HTERT RPE-1 (cell line): ENCODE results near the gene LRP1B.
"Not testable (repeated sequence)": the region's sequence is repeated elsewhere in the genome, so short reads cannot be mapped to it uniquely, and the experiment has no call there.

Experiments used
- in situ Hi-C: fragments of 300-500 bp; cut with MboI; formaldehyde crosslinking; loops from 4 replicates; pipeline ENCODE4 v1.14.3; 2020; ENCODE audit warnings: low sequenced_read_pairs

The LRP1B gene

DNA sequence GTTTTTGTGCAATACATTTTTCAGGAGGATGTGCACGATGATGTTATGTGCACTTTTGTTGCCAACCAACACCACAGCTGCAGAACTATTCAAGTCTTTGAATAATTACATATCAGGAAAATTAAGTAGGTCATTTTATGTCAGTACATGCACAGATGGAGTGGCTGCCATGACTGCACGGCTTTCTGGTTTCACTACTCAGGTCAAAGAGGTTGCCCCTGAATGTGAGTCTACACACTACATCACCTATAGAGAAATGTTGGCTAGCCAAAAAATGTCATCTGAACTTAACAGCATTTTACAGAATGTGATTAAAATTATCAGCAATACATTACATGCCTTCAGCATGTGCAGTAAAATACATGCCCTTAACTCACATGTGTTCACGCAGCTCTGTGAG, 1713.3 kb downstream of the LRP1B start:
- in situ Hi-C loops = no loop called here

GRCh38 chr2:140416577-140416976, 1714.2 kb downstream of the LRP1B start:
- in situ Hi-C loops = no loop called here

- in situ Hi-C loops = not testable (repeated sequence)
These were observed 1715.8 kb downstream of the LRP1B start for GRCh38 chr2:140415035-140415434.

- in situ Hi-C loops = no loop called here
These were observed 1720.1 kb downstream of the LRP1B start for GRCh38 chr2:140410695-140411094.

DNA sequence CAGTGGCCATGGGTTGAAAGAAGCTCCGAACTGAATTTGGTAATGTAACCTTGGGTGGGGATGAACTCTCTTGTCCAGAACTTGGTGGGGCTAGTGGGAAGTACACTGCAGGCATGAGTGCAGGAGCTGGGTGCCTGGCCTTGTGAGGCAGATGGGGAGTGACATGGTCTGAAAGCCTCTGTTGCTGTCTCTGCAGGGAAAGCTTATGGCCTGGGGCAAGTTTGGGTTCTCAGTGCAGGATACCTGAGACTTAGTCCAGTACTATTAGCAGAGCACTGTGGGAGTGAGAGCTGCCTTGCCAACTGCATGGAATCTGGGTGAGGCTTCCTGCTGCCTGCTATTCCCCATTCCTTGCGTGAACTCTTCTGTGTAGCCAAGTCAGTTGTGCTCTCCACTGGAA, 1729.8 kb downstream of the LRP1B start:
- in situ Hi-C loops = no loop called here

GRCh38 chr2:140392824-140393223, 1738.0 kb downstream of the LRP1B start:
- in situ Hi-C loops = no loop called here

DNA sequence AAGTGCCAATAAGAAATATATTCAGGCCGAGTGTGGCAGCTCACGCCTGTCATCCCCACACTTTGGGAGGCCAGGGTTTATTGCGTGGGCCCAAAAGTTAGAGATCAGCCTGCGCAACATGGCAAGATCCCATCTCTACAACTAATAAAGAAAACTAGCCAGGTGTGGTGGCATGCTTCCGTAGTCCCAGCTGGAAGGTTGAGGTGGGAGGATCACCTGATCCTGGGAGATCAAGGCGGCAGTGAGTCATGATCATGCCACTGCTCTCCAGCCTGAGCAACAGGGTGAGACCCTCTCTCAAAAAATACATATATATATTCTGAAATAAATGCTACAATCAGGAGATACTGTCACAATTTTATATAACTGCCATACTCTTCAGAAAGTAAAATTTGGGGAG, 1745.9 kb downstream of the LRP1B start:
- in situ Hi-C loops = no loop called here

- in situ Hi-C loops = no loop called here
These were observed 1747.0 kb downstream of the LRP1B start for GRCh38 chr2:140383781-140384180.

- in situ Hi-C loops = no loop called here
These were observed 1754.1 kb downstream of the LRP1B start for GRCh38 chr2:140376686-140377085.

- in situ Hi-C loops = no loop called here
These were observed 1767.7 kb downstream of the LRP1B start for GRCh38 chr2:140363131-140363530.

- in situ Hi-C loops = no loop called here
These were observed 1768.5 kb downstream of the LRP1B start for GRCh38 chr2:140362361-140362760.

GRCh38 chr2:140359056-140359771, 1771.6 kb downstream of the LRP1B start:
- in situ Hi-C loops = no loop called here

DNA sequence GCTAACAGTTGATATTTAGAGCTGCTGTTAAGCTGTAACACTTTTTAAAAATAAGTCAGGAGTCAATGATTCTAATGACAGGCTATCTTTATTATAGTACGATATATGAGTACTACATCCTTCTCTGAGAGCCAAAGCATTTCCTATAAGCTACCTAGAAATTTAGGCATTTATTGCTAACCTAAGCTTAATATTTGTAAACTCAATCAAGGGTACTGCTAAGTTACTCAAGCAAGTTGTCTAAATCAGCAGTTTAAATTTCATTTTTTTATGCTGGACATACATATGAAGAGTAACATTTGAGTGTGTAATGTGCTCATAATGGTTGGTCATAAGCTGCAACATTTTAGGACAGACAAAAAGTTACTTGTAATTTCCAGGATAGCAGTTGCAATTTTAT, 1774.1 kb downstream of the LRP1B start:
- in situ Hi-C loops = no loop called here

GRCh38 chr2:140355511-140356090, 1775.2 kb downstream of the LRP1B start:
- in situ Hi-C loops = no loop called here

GRCh38 chr2:140354544-140354943, 1776.3 kb downstream of the LRP1B start:
- in situ Hi-C loops = no loop called here

GRCh38 chr2:140353541-140353940, 1777.3 kb downstream of the LRP1B start:
- in situ Hi-C loops = no loop called here

DNA sequence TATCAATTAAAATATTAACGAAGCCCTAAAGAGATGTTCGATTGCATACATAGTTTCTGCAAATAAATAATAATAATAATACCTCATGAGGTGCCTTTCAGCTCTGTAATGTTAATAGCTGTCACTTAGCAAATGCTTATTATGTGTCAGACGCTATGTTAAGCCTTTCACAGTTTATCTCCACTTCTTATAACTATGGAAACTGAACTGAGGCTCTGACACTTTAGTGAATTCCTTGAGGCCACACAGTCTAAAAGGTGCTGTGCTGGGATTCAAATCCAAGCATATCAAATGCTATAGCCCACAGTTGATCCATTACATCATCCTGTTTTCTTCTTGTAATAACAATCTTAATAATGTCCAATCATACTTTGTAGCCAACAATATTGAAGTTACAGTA, 1779.1 kb downstream of the LRP1B start:
- in situ Hi-C loops = no loop called here

- in situ Hi-C loops = no loop called here
These were observed 1781.1 kb downstream of the LRP1B start for GRCh38 chr2:140349695-140350094.

DNA sequence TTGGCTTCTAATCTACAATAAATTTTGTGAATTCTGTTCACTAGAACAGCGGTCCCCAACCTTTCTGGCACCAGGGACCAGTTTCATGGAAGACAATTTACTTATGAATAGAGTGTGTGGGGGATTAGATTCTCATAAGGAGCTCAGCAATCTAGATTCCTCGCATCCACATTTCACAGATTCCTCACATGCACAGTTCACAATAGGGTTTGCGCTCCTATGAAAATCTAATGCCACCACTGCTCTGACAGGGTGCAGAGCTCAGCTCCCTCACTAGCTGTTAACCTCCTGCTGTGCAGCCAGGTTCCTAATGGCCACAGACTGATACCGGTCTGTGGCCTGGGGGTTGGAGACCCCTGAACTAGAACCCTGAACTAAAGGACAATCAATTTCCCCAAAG, 1782.0 kb downstream of the LRP1B start:
- in situ Hi-C loops = no loop called here

DNA sequence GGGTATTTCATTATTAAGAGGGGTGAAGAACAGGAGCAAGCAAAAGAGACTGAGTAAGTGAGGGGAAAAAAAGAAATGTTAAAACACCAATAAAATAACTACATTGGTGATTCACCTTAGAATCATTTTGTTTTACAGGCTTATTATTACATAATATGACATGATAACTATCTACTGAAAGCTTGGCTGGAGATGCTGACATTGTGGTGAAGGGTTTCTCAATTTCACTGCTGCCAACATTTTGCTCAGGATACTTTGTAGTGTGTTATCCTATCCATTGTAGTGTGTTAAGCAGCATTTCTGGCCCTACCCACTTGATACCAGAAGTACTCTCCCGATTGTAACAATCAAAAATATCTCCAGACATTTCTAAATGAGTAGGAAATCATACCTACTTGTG, 1786.0 kb downstream of the LRP1B start:
- in situ Hi-C loops = no loop called here

DNA sequence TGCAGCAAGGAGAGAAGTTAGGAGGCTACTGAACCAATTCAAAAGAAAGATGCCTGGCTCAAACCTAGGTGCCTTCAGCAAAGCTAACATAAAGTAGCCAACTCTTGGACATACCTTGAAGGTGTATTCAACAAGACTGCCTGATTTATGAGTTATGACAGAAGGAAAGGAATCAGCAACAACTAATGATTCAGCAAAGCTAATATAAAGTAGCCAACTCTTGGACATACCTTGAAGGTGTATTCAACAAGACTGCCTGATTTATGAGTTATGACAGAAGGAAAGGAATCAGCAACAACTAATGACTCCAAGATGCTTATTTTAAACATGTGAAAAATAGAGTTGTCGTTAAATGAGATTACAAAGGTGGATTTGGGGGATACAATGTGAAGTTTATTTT, 1786.5 kb downstream of the LRP1B start:
- in situ Hi-C loops = not testable (repeated sequence)

DNA sequence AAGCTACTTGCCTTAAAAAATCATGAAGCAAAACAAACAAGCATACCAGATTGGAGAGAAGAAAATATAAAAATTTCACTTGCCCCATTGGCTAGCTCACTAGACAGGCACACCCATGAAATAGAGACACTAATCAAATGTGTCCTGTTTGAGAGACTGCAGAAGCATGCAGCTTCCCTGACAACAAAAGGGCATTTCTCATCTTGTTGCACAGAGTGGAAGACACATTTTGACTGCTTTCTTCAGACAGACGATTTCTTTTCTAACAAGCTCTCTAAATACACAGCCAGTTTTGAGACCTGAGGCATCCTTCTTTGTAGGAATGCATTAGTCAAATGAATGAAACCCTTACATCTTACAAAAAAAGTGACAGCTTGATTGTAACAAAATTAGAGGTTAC, 1792.0 kb downstream of the LRP1B start:
- in situ Hi-C loops = no loop called here

- in situ Hi-C loops = no loop called here
These were observed 1793.8 kb downstream of the LRP1B start for GRCh38 chr2:140337061-140337460.
